ENCODE data around the gene TGFBR1.

Gene TGFBR1

DNA sequence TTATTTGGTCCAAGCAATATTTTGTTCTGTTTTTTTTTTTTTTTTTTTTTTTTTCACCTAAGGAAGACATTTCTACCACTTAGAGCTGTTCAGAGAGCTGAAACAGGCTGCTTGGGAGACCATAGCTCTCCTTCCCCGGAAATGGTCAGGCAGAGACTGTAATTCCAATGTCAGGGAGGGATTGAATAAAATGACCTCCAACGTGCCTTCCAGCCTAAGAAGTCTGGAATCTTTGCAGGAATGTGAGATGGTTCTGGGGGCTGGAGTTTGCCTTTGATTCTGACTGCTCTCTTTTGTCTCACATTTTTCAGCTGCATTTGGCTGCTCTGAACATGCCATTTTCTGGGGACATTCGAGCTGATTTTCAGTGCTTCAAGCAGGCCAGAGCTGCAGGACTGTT, 38.3 kb upstream of the TGFBR1 start:
- H3K4me3 ChIP-seq (ENCODE audit: low read depth, low read length), result no peak overlapping the region
- H3K27ac ChIP-seq (ENCODE audit: extremely low read depth, low read depth, low read length), result no peak overlapping the region
- TF ChIP-seq ZNF521 (tag by site-specific recombination; IDR thresholded peaks at IDR 0.05), result no peak
- no peak for TF ChIP-seq ZXDB (tag by site-specific recombination; IDR thresholded peaks at IDR 0.05)
- TF ChIP-seq, protein P1, sequence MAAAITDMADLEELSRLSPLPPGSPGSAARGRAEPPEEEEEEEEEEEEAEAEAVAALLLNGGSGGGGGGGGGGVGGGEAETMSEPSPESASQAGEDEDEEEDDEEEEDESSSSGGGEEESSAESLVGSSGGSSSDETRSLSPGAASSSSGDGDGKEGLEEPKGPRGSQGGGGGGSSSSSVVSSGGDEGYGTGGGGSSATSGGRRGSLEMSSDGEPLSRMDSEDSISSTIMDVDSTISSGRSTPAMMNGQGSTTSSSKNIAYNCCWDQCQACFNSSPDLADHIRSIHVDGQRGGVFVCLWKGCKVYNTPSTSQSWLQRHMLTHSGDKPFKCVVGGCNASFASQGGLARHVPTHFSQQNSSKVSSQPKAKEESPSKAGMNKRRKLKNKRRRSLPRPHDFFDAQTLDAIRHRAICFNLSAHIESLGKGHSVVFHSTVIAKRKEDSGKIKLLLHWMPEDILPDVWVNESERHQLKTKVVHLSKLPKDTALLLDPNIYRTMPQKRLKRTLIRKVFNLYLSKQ (tag by site-specific recombination; IDR thresholded peaks at IDR 0.05; ENCODE audit: borderline replicate concordance), result no peak
- TF ChIP-seq ZBTB17 (tag by site-specific recombination; IDR thresholded peaks at IDR 0.05), result no peak
- TF ChIP-seq TRIM28 (IDR thresholded peaks at IDR 0.05; ENCODE audit: borderline replicate concordance, low read length), result no peak
- no peak for TF ChIP-seq OSR2 (tag by site-specific recombination; IDR thresholded peaks at IDR 0.05)
- TF ChIP-seq, protein P2, sequence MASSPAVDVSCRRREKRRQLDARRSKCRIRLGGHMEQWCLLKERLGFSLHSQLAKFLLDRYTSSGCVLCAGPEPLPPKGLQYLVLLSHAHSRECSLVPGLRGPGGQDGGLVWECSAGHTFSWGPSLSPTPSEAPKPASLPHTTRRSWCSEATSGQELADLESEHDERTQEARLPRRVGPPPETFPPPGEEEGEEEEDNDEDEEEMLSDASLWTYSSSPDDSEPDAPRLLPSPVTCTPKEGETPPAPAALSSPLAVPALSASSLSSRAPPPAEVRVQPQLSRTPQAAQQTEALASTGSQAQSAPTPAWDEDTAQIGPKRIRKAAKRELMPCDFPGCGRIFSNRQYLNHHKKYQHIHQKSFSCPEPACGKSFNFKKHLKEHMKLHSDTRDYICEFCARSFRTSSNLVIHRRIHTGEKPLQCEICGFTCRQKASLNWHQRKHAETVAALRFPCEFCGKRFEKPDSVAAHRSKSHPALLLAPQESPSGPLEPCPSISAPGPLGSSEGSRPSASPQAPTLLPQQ (tag by site-specific recombination; IDR thresholded peaks at IDR 0.05), result no peak
- TF ChIP-seq ZNF112 (tag by site-specific recombination; IDR thresholded peaks at IDR 0.05), result no peak
- no peak for TF ChIP-seq ZNF248 (tag by site-specific recombination; IDR thresholded peaks at IDR 0.05)
- ChIA-PET POLR2A (no interaction called here), CTCF (interaction anchor here (0.6 to 1.1 kb wide), 2 partner anchors 68 to 73 kb away, joined by 3 read pairs; no protein-coding TSS in a partner anchor)
- H3K9me3 ChIP-seq (ENCODE audit: control insufficient read depth, insufficient read depth, low read depth, low read length), result no peaks in the 10 kb centered on the region
- no peaks in the 10 kb centered on the region for H3K36me3 ChIP-seq (ENCODE audit: control insufficient read depth in 2 of 2, insufficient read depth in 1 of 2, low read length in 2 of 2)
- no peaks in the 10 kb centered on the region for H3K4me1 ChIP-seq (ENCODE audit: control insufficient read depth, insufficient read depth, low read length)

DNA sequence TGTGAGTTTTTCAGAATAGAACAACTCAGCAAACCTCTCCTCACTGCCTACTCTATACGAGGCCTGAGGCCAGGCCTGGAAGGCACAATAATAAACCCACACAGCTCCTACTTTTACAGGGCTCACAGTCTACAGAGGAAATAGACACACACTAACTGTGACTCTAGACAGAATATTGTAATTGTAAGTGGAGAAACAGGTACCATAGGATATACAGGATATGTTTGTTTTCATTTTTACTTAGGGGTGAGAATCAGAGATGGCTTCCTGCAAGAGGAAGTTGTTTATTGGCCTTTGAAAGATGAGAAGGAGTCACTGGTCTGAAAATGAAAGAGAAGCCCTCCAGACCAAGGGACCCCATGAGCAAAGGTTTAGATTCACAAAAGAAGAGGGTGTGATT, 35.8 kb upstream of the TGFBR1 start:
- Histone ChIP-seq H3K4me1 (ENCODE audit: control insufficient read depth, insufficient read depth, low read length) (no peaks in the 10 kb centered on the region), H3K27ac (ENCODE audit: extremely low read depth, low read depth, low read length) (no peak overlapping the region), H3K36me3 (ENCODE audit: control insufficient read depth in 2 of 2, insufficient read depth in 1 of 2, low read length in 2 of 2) (no peaks in the 10 kb centered on the region), H3K9me3 (ENCODE audit: control insufficient read depth, insufficient read depth, low read depth, low read length) (no peaks in the 10 kb centered on the region), H3K4me3 (ENCODE audit: low read depth, low read length) (no peak overlapping the region)
- ChIA-PET CTCF (no interaction called here), POLR2A (no interaction called here)
- TF ChIP-seq ZNF157 (tag by site-specific recombination; IDR thresholded peaks at IDR 0.05) (peak; percentile 83), KLF17 (tag by site-specific recombination; IDR thresholded peaks at IDR 0.05) (no peak), ZNF639 (tag by site-specific recombination; IDR thresholded peaks at IDR 0.05) (no peak)
- TF ChIP-seq, protein P3, sequence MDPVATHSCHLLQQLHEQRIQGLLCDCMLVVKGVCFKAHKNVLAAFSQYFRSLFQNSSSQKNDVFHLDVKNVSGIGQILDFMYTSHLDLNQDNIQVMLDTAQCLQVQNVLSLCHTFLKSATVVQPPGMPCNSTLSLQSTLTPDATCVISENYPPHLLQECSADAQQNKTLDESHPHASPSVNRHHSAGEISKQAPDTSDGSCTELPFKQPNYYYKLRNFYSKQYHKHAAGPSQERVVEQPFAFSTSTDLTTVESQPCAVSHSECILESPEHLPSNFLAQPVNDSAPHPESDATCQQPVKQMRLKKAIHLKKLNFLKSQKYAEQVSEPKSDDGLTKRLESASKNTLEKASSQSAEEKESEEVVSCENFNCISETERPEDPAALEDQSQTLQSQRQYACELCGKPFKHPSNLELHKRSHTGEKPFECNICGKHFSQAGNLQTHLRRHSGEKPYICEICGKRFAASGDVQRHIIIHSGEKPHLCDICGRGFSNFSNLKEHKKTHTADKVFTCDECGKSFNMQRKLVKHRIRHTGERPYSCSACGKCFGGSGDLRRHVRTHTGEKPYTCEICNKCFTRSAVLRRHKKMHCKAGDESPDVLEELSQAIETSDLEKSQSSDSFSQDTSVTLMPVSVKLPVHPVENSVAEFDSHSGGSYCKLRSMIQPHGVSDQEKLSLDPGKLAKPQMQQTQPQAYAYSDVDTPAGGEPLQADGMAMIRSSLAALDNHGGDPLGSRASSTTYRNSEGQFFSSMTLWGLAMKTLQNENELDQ (tag by site-specific recombination; IDR thresholded peaks at IDR 0.05; ENCODE audit: low read depth), result no peak
- TF ChIP-seq, protein P4, sequence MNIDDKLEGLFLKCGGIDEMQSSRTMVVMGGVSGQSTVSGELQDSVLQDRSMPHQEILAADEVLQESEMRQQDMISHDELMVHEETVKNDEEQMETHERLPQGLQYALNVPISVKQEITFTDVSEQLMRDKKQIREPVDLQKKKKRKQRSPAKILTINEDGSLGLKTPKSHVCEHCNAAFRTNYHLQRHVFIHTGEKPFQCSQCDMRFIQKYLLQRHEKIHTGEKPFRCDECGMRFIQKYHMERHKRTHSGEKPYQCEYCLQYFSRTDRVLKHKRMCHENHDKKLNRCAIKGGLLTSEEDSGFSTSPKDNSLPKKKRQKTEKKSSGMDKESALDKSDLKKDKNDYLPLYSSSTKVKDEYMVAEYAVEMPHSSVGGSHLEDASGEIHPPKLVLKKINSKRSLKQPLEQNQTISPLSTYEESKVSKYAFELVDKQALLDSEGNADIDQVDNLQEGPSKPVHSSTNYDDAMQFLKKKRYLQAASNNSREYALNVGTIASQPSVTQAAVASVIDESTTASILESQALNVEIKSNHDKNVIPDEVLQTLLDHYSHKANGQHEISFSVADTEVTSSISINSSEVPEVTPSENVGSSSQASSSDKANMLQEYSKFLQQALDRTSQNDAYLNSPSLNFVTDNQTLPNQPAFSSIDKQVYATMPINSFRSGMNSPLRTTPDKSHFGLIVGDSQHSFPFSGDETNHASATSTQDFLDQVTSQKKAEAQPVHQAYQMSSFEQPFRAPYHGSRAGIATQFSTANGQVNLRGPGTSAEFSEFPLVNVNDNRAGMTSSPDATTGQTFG (tag by site-specific recombination; IDR thresholded peaks at IDR 0.05; ENCODE audit: borderline replicate concordance), result no peak

Measured in HEK293 (cell line).